HepG2 (cell line): ENCODE measurements around the gene RHOT2. TPM values are rescaled to one million over a fixed set of nuclear protein-coding genes. Genes with fewer than 3 reads are reported as not detected.

Experiments used
- ATF5 ChIP-seq: sonication (generic); formaldehyde crosslinking; IDR thresholded peaks from 2 replicates; pipeline ENCODE4 v1.4.0; 2020; ENCODE audit warnings: mild to moderate bottlenecking, low read depth, missing genetic modification reagents
- DPF2 ChIP-seq: sonication (generic); formaldehyde crosslinking; IDR thresholded peaks from 2 replicates; pipeline ENCODE4 v1.4.0; 2020; ENCODE audit warnings: mild to moderate bottlenecking, low read depth, missing genetic modification reagents, borderline replicate concordance
- E2F1 ChIP-seq: sonication (generic); formaldehyde crosslinking; IDR thresholded peaks from 2 replicates; pipeline ENCODE4 v1.5.0; 2020; ENCODE audit warnings: missing genetic modification reagents
- FOXA1 ChIP-seq, 2 experiments: fragments of 450-650 bp in 1 of 2; sonication (generic) in 1 of 2; formaldehyde crosslinking in 1 of 2; IDR thresholded peaks; 2 replicates each; pipeline versions ENCODE4 v1.4.0 to v1.6.1; 2016 to 2020; ENCODE audit warnings: missing genetic modification reagents in 1 of 2
- FOXO4 ChIP-seq: sonication (generic); formaldehyde crosslinking; conservative IDR thresholded peaks from 2 replicates; pipeline ENCODE4 v1.8.1; 2023; ENCODE audit warnings: missing genetic modification reagents
- GATA4 ChIP-seq: sonication (generic); IDR thresholded peaks from 2 replicates; pipeline ENCODE4 v1.6.1; 2016; ENCODE audit warnings: antibody characterized with exemption, low read depth, borderline replicate concordance
- MYC ChIP-seq: sonication (generic); formaldehyde crosslinking; IDR thresholded peaks from 2 replicates; pipeline ENCODE4 v1.9.0; 2021; ENCODE audit warnings: missing genetic modification reagents, borderline replicate concordance
- NFE2 ChIP-seq: sonication (generic); formaldehyde crosslinking; IDR thresholded peaks from 2 replicates; pipeline ENCODE4 v1.4.0; 2020; ENCODE audit warnings: missing genetic modification reagents
- PLSCR1 ChIP-seq: sonication (generic); formaldehyde crosslinking; IDR thresholded peaks from 2 replicates; pipeline ENCODE4 v1.5.0; 2020; ENCODE audit warnings: missing genetic modification reagents, mild to moderate bottlenecking, borderline replicate concordance
- PRMT3 ChIP-seq: sonication (generic); formaldehyde crosslinking; IDR thresholded peaks from 2 replicates; pipeline ENCODE4 v1.8.1; 2022; ENCODE audit warnings: low read depth, mild to moderate bottlenecking, moderate library complexity, missing genetic modification reagents, borderline replicate concordance
- SIX4 ChIP-seq: sonication (generic); formaldehyde crosslinking; IDR thresholded peaks from 2 replicates; pipeline ENCODE4 v1.4.0; 2020; ENCODE audit warnings: missing genetic modification reagents
- SRF ChIP-seq: IDR thresholded peaks from 2 replicates; pipeline ENCODE4 v1.6.1; 2011; ENCODE audit warnings: mild to moderate bottlenecking, low read depth, low read length, moderate library complexity
- STAG1 ChIP-seq: sonication (generic); formaldehyde crosslinking; IDR thresholded peaks from 2 replicates; pipeline ENCODE4 v1.4.0; 2020; ENCODE audit warnings: missing genetic modification reagents
- SYNCRIP ChIP-seq: fragments of 200-400 bp; formaldehyde crosslinking; IDR thresholded peaks from 2 replicates; pipeline ENCODE4 v1.6.1; 2018; ENCODE audit warnings: mild to moderate bottlenecking, low read depth, low read length; ENCODE audit not compliant: insufficient read depth
- TBL1XR1 ChIP-seq: fragments of 150-350 bp; IDR thresholded peaks from 2 replicates; pipeline ENCODE4 v1.6.1; 2014; ENCODE audit warnings: borderline replicate concordance, low read length; ENCODE audit not compliant: partially characterized antibody
- ZNF180 ChIP-seq: sonication (generic); formaldehyde crosslinking; IDR thresholded peaks from 2 replicates; pipeline ENCODE4 v1.4.0; 2020; ENCODE audit warnings: low read depth, missing genetic modification reagents, borderline replicate concordance
- ZNF484 ChIP-seq: sonication (generic); formaldehyde crosslinking; IDR thresholded peaks from 2 replicates; pipeline ENCODE4 v1.5.1; 2020; ENCODE audit warnings: mild to moderate bottlenecking, low read depth, missing genetic modification reagents, borderline replicate concordance
- ZNF496 ChIP-seq: sonication (generic); formaldehyde crosslinking; IDR thresholded peaks from 2 replicates; pipeline ENCODE4 v1.8.1; 2023; ENCODE audit warnings: mild to moderate bottlenecking, moderate library complexity, missing genetic modification reagents; ENCODE audit not compliant: insufficient replicate concordance
- ZNF724P ChIP-seq: sonication (generic); formaldehyde crosslinking; IDR thresholded peaks from 2 replicates; pipeline ENCODE4 v1.8.0; 2022; ENCODE audit warnings: missing genetic modification reagents, borderline replicate concordance
- ZNF839 ChIP-seq: sonication (generic); formaldehyde crosslinking; IDR thresholded peaks from 2 replicates; pipeline ENCODE4 v1.4.0; 2020; ENCODE audit warnings: missing genetic modification reagents, mild to moderate bottlenecking, borderline replicate concordance
- polyA plus RNA-seq, 8 experiments: library from polyadenylated mRNA; depleted of rRNA in 3 of 8; stranded (reverse) in 7 of 8; unstranded in 1 of 8; fragments of >200 nt; fragmentation: Illumina TruSeq in 4 of 8; extraction: Trizol in 4 of 8; gene quantifications; 2 replicates each; pipeline versions ENCODE4 v1.2.1 to v1.2.3, GENCODE V29; 2011 to 2016; ENCODE audit warnings: low read depth in 4 of 8, missing spikeins in 1 of 8, mixed read lengths in 1 of 8; ENCODE audit not compliant: insufficient read depth in 1 of 8
- total RNA-seq, 5 experiments: library from RNA; depleted of rRNA; stranded (reverse); fragments of >200 nt; fragmentation: Illumina TruSeq; extraction: Trizol; gene quantifications; 2 replicates each; pipeline ENCODE4 v1.2.3, GENCODE V29; 2016; ENCODE audit warnings: low read depth in 1 of 5
- TF ChIP-seq, protein P1 (sequence below): sonication (generic); formaldehyde crosslinking; IDR thresholded peaks from 2 replicates; pipeline ENCODE4 v1.4.0; 2020; ENCODE audit warnings: missing genetic modification reagents

RHOT2 gene
- total and polyA plus RNA-seq, 2 of the 13 experiments (the other 11 are each of a cell fraction or from before 2014, with no cell fraction given), result 63.6 to 76.9 TPM

GRCh38 chr16:648071-648780 is 19.7 kb upstream of the RHOT2 start (continued):
- TF ChIP-seq PLSCR1 (CRISPR knock-in tag) (no peak), STAG1 (CRISPR knock-in tag) (peak; percentile 60), FOXA1 (IDR thresholded peaks at IDR 0.05) (no peak), FOXA1 (CRISPR knock-in tag; IDR thresholded peaks at IDR 0.05) (peak; percentile 31; the same call in 1 of the 2 replicates), TBL1XR1 (no peak), GATA4 (no peak), SIX4 (no peak), SYNCRIP (no peak), E2F1 (CRISPR knock-in tag) (no peak), ZNF496 (CRISPR knock-in tag) (no peak), DPF2 (no peak), SRF (no peak), ZNF724P (no peak), FOXO4 (no peak), PRMT3 (CRISPR knock-in tag) (no peak), MYC (peak; percentile 78), ZNF484 (CRISPR knock-in tag) (no peak; the same call in 1 of the 2 replicates), NFE2 (no peak), ATF5 (0 out of 2 replicates have a peak, but pooled peaks have one; percentile 15), ZNF180 (CRISPR knock-in tag) (no peak), ZNF839 (CRISPR knock-in tag) (no peak)
- TF ChIP-seq, protein P1, sequence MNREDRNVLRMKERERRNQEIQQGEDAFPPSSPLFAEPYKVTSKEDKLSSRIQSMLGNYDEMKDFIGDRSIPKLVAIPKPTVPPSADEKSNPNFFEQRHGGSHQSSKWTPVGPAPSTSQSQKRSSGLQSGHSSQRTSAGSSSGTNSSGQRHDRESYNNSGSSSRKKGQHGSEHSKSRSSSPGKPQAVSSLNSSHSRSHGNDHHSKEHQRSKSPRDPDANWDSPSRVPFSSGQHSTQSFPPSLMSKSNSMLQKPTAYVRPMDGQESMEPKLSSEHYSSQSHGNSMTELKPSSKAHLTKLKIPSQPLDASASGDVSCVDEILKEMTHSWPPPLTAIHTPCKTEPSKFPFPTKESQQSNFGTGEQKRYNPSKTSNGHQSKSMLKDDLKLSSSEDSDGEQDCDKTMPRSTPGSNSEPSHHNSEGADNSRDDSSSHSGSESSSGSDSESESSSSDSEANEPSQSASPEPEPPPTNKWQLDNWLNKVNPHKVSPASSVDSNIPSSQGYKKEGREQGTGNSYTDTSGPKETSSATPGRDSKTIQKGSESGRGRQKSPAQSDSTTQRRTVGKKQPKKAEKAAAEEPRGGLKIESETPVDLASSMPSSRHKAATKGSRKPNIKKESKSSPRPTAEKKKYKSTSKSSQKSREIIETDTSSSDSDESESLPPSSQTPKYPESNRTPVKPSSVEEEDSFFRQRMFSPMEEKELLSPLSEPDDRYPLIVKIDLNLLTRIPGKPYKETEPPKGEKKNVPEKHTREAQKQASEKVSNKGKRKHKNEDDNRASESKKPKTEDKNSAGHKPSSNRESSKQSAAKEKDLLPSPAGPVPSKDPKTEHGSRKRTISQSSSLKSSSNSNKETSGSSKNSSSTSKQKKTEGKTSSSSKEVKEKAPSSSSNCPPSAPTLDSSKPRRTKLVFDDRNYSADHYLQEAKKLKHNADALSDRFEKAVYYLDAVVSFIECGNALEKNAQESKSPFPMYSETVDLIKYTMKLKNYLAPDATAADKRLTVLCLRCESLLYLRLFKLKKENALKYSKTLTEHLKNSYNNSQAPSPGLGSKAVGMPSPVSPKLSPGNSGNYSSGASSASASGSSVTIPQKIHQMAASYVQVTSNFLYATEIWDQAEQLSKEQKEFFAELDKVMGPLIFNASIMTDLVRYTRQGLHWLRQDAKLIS, result no peak
